HG02571 (cell line): Measurements from ENCODE around the gene SLIT3.

Source experiments
- ATAC-seq: cut with Tn5 transposase; IDR thresholded peaks from one replicate; pipeline ENCODE4 v1.9.1; 2021; ENCODE audit warnings: mild to moderate bottlenecking, moderate library complexity; ENCODE audit not compliant: unreplicated experiment

Gene SLIT3

DNA sequence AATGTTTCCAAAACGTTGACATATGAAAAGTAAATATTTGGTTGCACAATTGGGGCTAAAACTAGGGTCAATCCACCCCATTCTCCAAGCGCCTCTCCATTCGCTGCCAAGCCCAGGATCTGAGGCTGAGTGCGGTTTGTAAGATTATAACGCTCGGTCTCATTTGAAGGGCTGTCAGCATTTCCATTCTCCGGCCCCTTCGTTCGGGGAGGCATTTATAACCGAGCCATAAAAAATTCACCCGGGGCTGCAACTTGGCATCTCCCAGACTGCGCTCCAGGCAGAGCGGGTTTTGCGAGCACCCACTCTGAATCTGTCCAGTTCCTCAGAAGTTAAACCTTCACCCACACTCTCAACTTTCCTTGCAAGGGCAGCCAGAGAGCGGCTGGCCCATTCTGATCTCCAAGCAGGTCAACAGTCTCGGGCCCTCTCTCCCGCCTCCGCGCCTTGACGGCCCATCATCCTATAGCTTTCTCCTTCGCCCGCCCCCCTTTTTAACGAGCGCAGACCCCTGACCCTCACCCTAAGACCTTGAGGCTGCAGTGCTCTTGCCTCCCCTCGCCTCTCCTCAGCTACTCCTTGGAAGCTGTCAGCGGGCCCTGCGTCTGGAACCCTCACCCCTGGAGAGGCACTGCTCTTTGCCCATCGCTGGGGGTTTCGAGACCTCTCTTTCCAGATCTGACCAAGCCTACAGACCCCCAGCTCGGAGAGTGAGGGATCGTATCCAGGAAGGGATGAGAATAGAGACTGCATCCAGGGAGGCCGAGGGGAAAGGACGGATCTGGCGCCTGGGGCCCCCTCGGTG is 1.1 kb downstream of the SLIT3 start:
- no peak for ATAC-seq

DNA sequence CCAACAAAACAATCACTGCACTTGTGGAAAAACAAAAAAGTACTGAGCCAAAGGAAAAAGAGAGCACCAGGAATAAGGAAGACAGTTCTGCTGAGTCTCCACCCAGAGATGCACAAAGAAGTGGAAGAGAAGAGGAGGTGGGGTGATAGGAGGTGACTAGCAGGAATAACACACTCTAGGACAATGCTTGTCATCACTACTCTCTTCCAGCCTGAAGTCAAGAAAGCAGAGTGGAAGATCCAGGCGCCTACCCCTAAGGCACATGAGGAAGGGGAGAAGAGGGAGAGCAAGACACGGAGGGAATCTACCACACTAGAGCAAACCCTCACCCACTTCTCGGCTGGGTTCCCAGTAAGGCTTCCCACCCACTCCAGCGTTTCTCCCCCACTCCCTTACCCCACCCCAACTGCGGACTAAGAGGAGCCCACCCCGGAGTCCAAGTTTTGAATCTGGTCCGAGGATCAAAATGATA is 1.7 kb downstream of the SLIT3 start:
- ATAC-seq: no peak

DNA sequence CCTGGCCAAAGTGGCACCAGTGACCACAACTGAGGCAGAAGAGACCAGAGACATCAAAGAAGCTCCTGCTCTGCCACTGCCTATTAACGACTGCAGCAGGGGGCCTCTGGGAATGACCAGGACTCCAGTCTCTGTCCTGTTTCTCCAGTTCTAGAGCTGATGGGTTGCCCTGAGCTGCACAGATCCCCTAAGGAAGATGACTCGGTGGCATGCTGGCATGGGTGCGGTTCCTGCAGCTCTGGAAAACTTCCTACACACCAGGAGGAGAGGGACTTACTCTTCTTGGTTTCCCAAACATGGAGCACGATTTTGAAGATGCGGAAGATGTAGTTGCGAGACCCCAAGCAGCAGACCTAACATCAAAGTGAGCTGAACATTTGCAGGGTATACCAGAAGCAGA is 2.7 kb downstream of the SLIT3 start:
- ATAC-seq: no peak

DNA sequence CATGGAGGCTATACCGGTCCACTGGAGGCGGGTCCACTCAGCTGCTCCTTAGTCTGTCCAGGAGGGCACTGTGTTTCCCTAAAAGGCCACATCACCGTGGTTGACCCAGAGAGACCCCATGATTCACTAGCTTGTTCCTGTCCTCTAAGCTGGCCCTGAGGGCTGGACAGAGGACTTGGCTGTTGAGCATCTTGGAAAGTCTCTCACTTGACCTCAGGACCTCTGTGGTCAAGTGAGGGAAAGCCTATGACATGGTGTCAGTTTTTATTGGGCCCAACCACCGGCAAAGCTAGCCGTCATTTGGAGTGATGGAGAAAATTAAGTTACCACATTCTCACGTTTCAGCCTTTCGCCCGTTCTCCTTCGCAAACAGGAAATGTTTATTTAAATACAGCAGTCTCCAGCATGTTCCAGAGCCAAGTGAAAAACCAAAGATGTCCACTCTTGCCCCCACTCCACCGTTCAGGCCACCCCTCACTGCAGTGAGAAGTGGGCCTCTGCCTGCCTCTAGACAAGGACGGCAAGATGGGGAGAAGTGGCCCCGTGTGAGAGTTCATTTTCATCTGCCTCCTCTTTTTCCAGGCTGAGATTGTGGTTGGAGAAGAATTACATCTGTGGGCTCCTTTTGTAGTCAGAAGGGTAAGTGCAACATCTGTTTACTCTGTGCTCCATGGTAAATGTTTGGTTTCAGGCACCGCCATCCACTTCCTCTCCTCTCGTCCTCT is 4.4 kb downstream of the SLIT3 start:
- no peak for ATAC-seq

DNA sequence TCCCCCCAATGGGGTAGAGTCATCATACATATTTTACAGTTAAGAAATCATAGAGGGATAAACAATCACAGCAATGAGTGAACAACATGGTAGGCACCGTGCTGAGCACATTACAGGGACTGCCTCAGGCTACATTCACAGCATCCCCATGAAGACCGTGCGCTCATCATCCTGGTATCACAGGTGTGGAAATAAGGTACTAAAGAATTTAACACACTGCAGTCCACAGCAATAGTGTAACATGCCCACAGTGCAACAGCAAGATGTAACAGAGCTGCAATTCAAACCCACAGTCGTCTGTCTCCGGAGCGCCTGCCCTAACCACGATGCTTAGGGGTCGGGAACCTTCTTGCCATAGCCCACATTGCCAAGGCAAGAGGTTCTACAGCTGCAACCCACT is 5.6 kb downstream of the SLIT3 start:
- ATAC-seq: no peak

DNA sequence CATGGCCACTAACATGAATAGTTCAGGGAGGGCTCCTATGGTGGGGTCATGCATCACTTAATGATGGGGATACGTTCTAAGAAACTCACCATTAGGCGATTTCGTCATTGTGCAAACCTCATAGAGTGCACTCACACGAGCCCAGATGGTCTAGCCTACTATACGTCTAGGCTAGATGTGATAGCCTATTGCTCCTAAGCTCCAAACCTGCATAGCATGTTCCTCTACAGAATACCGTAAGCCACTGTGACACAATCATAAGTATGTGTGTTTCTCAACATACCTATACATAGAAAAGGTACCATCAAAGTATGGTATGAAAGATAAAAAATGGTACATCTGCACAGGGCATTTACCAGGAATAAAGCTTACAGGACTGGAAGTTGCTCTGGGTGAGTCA is 6.3 kb downstream of the SLIT3 start:
- no peak for ATAC-seq

DNA sequence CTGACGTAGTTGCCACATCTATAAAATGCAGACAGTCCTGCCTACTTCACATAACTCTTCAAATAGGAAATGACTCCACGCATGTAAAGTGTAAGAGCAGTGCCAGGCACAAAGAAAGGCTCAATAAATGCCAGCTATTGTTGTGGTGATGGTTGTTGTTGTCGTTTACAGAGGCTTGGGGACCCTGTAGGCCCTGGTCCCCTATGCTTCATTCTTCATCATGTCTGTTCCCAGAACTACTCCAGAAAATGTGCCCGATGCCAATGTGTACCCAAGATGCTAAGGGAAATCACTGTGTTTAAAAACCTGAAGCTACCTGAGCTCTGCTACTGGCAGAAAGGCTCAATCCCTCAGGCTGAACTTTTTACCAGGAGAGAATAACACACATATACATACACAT is 9.1 kb downstream of the SLIT3 start:
- no peak for ATAC-seq

DNA sequence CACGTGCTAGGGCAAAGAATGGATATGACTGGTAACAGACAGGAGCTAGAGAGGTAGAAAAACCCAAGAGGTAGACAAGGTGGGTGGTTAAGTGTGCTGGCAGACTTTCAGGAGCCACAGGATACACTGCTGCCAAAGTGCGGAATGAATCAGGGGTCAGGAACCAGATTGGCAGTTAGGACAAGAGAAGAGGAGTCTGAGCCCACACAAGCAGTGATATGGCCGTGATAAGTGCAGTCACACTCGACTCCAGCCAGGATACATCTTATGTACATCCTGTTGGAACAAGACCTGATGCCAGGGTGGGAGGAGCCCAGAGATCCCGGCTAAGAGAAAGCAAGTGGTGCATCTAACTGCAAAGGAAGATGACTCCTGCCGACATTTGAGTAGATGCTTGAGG is 10.0 kb downstream of the SLIT3 start:
- no peak for ATAC-seq

DNA sequence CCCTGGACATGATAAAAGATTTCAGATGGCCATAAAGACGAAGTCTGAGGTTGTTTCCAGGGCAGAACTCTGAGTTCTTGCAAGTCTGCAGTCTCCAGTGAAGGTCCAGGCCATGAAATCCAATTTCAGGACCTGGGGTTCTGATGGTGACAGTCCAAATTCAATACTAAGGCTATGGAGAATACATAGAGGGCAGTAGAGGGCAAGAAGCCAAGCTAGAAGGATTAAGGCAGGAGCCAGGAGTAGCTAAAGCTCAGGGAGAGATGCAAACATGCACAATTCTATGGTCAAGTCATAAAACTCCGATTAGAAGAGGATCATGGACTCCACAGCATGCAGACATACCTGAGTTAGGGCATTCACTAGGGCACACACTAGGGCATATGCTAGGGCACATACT is 11.4 kb downstream of the SLIT3 start:
- ATAC-seq: no peak

DNA sequence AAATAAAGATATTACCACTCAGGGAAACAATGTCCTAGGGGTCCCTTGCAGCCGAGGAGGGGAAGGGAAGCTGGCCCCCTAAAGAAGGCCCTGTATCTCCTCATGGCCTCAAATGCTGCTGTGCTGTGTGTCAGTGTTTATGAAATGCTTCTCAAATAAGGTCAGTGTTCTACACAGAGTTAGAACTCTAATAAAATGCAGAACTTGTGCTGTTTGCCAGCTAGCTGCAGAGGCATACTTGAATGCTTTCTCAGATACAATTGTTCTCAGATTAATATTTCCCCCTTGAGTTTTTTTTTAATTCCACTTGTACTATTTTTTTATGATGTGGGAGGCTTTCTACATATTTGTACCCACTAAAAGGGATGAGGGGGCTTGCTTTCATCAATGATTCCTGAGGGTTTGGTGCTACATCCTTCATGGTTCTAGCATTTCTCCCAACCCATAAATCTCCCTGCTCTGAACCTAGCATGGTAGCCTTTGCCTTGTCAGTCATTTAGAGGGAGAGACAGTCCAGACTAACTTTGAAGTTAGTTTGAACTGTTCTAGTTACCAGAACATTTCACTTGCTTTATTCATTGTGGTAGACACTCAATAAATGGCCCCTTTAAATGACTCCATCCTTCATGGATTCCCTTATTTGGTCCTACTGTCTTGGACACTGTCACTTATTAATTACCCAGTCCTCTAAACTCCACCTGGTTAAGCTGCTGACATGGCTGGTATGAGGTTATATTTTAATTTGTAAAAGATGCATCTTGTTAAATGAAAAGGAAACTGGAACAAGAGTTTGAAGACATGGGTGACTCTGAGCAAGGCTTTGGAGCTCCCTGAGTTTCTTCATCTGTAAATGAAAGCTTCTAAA is 12.6 kb downstream of the SLIT3 start:
- ATAC-seq: no peak

DNA sequence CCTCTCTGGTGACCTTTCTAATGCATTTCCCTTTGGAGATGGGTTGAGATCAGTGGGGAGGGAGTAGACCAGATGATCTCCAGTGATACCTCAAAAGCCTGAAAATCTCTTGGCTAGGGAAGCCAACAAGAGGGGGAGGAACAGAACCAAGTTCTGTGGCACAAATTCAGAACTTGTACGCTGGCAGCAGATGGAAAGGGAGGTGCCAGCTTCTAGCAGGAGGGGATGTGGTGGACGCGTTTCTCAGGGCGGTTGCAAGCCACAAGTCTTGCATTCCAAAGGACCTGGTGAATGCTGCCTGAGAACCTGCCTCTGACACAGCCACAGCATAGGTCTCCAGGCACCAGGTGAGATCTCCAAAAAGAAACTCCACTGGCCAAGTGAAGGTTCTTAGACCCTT is 13.4 kb downstream of the SLIT3 start:
- no peak for ATAC-seq

DNA sequence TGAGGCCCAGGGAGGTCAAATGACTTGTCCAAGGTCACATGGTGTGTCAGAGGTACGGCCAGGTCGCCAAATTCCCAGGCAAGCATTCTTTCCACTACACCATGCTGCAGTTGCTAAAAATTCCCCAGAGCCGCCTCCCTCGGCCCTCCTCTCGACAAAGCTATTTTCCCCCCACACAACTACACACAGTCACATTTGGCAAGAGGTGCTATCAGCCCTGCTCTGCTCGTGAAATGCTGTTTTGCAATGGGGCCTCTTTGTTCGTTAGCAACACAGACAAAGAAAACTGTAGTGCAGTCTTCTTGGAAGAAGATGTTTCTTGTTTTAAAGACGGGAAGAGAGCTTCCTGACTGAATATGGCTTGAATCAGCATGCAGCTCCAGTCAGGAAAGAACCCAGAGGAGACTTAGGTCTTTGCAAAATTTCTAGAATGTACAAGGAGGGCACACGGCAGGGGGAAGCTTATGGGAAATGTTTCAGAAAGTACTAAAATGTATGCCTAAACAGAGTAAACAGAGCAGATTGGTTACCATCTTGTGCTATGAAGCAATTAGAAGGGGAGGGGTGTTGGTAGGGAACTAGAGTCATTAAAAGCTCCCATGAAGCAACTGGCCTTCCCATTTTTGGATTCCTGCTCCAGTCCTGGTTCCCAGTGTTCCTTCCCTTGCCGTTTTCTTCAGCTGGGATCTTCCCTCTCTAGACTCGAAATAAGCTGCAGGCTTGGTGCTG is 14.2 kb downstream of the SLIT3 start:
- no peak for ATAC-seq

DNA sequence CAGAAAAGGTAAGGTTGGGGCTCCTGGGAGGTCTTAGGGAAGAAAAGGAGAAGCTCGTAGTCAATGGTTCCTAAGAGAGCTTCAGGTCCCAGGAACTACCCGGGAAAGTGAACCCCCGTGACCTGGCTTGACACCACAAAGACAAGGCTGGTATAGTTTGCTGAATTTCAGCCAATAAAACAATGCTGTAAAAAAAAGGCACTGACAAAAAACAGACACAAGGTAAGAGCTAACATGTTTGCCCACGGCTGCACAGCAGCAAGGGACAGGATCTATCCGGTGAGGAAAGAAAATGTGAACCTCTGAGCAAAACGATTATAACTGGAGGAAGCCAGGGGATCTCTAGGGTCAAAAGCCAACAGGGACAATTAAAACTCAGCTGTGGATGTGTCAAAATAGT is 17.1 kb downstream of the SLIT3 start:
- ATAC-seq: no peak

DNA sequence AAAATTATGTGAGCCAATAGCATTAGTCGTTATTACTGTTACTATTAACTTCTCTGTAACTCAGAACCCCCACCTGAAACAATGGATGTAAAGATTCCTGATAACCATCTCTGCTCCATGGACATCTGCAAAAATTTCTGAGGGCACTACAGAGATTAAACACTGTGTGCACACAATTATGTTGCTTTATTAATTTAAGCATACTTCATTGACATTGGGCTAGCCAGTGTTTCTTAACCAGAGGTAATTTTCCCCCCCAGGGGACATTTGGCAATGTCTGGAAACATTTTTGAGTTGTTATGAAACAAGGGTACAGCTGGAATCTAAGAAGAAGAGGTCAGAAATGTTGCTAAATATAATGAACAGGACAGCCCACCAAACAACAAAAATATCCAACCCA is 19.3 kb downstream of the SLIT3 start:
- no peak for ATAC-seq

DNA sequence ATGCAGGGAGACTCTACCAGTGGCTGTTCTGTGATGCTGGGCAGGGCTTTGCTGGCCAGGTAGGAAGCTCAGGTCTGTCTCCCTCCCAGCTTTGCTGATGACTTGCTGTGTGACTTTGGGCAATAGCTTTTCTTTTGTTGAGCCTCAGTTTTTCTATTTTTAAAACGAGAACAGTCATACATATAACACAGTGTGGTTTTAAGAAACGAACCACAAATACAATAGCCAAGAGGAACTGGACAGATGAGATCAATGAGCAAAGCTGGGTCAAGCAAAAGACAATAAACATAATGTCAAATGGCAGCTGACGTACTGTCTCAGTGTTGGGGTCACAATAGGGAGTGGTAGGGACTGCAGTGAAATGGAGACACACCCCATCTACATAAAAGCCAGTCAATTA is 20.2 kb downstream of the SLIT3 start:
- no peak for ATAC-seq

DNA sequence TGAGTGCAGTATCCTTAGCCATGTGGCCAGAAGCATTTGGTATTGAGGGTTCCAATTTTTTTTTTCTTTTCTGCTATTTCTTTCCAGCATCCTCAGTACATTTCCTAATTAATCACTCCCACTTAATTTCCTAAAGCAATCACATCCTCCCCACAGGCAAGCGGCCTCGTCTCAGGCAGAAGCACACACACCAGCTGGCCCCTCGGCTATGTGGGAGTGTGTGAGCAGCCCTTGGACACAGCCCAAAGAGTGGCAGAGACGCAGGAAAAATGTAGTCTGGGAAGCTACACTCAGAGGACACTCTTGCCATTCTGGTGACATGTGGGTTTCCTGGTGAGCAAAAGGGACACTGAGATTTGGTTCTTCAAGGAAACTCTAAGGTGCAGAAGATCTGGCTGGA is 20.7 kb downstream of the SLIT3 start:
- no peak for ATAC-seq

DNA sequence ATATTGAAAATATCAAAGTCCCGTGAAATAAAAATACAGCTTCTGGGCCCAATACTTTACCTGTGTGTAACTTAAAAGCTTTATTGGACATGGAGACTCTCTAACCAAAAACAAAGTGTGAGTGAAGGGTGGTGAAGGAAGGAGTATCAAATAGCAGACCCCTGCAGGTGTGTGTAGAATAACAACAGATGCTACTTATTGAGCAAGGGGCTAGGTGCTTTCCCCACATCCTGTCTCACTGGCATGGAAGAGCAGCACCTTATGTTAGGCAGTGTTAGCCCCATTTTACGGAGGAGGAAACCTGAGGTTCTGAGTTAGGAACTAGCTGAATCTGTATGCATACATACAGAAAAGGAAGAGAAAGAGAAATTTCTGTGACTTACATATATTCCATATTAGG is 21.8 kb downstream of the SLIT3 start:
- no peak for ATAC-seq

DNA sequence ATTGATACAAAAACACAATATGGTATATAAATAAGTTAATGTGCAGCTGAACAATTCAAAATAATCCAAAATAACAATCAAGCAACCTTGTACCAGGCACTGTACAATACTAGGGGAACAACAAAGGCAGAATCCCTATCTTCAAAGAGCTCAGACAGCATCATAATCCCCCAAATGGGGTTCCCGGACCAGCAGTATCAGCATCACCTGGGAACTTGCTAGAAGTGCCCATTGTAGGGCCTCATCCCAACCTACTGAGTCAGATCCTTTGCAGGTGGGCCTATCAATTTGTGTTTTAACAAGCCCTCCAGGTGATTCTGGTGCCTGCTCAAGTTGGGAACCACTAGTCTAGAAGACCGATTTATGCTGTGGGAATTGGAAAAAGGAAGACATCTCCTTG is 27.1 kb downstream of the SLIT3 start:
- ATAC-seq: no peak

DNA sequence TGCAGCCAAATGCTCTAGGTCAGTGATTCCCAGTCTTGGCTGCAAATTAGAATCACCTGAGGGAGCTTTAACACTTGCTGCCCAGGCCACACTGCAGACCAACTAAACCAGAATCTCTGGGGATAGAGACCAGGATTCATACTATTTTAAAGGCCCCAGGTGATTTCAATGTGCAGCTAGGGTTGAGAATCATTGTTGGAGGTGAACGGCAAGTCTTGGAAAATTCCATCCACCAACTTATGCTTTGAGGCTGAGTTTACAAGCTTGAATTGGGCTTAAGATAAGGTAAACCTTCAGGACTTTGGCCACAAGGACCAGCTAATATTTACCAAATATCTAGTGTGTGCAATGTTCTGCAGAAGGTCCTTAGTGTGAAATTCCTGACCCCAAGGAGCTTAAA is 27.5 kb downstream of the SLIT3 start:
- no peak for ATAC-seq

DNA sequence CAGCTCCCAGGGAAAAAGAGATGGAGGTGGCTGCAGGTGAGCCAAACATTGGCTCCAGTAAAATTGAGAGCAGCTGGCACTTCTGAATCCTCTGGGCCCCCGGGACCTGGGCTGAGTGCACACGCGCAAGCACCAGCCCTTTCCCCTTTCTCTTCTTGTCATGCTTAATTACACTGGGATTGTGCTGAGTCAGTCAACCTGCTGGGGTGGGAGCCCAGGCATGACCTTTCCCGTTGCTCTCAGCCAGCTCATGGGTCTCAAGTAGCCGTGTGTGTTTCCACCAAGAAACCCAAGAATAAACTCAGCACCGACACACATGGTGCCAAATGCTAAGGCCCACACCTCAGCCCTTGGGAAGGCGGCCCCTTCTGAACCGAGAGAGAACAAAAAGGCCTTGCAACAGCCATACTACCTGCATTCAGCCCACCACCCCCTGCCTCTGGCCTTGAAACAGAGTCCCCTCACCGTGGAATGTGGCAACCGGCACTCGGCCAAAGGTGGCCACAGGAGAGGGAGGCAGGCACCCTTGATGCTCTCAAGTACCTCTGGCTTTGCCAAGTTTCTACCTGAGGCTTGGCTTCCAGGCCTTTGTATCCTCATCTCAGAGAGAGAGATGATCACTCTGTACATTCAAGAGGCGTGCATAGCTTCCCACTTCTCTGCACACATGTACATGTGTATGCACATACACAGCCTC is 28.1 kb downstream of the SLIT3 start:
- no peak for ATAC-seq
